Caco-2 (cell line): ENCODE data around the gene ANKDD1B. TPM values are rescaled to one million over a fixed set of nuclear protein-coding genes. Genes with fewer than 3 reads are reported as not detected.
"Not testable (repeated sequence)": the region's sequence is repeated elsewhere in the genome, so short reads cannot be mapped to it uniquely, and the experiment has no call there.

Experiments
- BruUV-seq: library from RNA; stranded (reverse); fragments of 400-500 nt; replicated peaks from 2 replicates; lab custom pipeline; 2021; lab: Mats Ljungman, UMichigan
- CTCF ChIA-PET: fragments of 300-600 bp; sonication (Branson Sonifier 250); formaldehyde crosslinking; loops from one replicate; lab custom pipeline; 2022; ENCODE audit warnings: antibody characterized with exemption; lab: Charles Lee
- POLR2A ChIA-PET: fragments of 300-600 bp; sonication (Branson Sonifier 250); formaldehyde crosslinking; loops from one replicate; lab custom pipeline; 2022; ENCODE audit warnings: antibody characterized with exemption; lab: Charles Lee
- DNase-seq, 2 experiments: peaks; one replicate each; pipeline versions ENCODE4 v3.0.0 to v3.0.0-alpha.2; 2020 to 2022
- H3K27me3 ChIP-seq: replicated peaks from 2 replicates; pipeline ENCODE4 v1.6.0; 2011; ENCODE audit warnings: low read length; ENCODE audit not compliant: control insufficient read depth, insufficient read depth
- H3K36me3 ChIP-seq: 2 replicates; pipeline ENCODE4 v1.5.1; 2011; ENCODE audit warnings: low read length; ENCODE audit not compliant: control insufficient read depth, insufficient read depth
- H3K4me1 ChIP-seq: fragments of 250-450 bp; sonication (Bioruptor Pico); 2 replicates; pipeline ENCODE4 v1.5.1; 2020; ENCODE audit warnings: mild to moderate bottlenecking
- H3K4me3 ChIP-seq: 2 replicates; pipeline ENCODE4 v1.5.1; 2011; ENCODE audit warnings: low read depth, mild to moderate bottlenecking, control low read depth, low read length
- H3K9me3 ChIP-seq: fragments of 250-450 bp; sonication (Bioruptor Pico); 2 replicates; pipeline ENCODE4 v1.5.1; 2020; ENCODE audit warnings: mild to moderate bottlenecking, moderate library complexity
- H3K27ac Mint-ChIP-seq: one replicate; pipeline ENCODE4 v1.8.0; 2022; ENCODE audit warnings: mixed read lengths; ENCODE audit not compliant: unreplicated experiment
- H3K27me3 Mint-ChIP-seq: one replicate; pipeline ENCODE4 v1.8.0; 2022; ENCODE audit warnings: mixed read lengths; ENCODE audit not compliant: insufficient read depth, unreplicated experiment
- H3K36me3 Mint-ChIP-seq: one replicate; pipeline ENCODE4 v1.8.0; 2022; ENCODE audit warnings: mild to moderate bottlenecking, mixed read lengths; ENCODE audit not compliant: insufficient read depth, unreplicated experiment
- H3K4me1 Mint-ChIP-seq: one replicate; pipeline ENCODE4 v1.8.0; 2022; ENCODE audit warnings: low read depth, mixed read lengths; ENCODE audit not compliant: unreplicated experiment
- H3K4me3 Mint-ChIP-seq: one replicate; pipeline ENCODE4 v1.8.0; 2022; ENCODE audit warnings: mild to moderate bottlenecking, moderate library complexity, mixed read lengths; ENCODE audit not compliant: unreplicated experiment
- H3K9me3 Mint-ChIP-seq: one replicate; pipeline ENCODE4 v1.8.0; 2022; ENCODE audit warnings: mixed read lengths; ENCODE audit not compliant: unreplicated experiment
- intact Hi-C: fragments of 100-400 bp; cut with micrococcal nuclease; formaldehyde crosslinking; loops from one replicate; pipeline ENCODE4 v1.10.0; 2022; ENCODE audit not compliant: unreplicated experiment
- total RNA-seq: library from RNA; stranded (reverse); gene quantifications from 2 replicates; pipeline ENCODE4 v1.2.3, GENCODE V29; 2022
- TF ChIP-seq, protein P1 (sequence below), 2 experiments: fragments of 200-600 bp in 1 of 2; IDR thresholded peaks; 1 replicate in 1 of 2; 2 replicates in 1 of 2; pipeline versions ENCODE4 v1.5.1 to v1.8.0; 2011 to 2022; ENCODE audit warnings: antibody characterized with exemption in 1 of 2, control low read depth in 1 of 2, inconsistent platforms in 1 of 2, low read depth in 1 of 2, low read length in 1 of 2, mild to moderate bottlenecking in 1 of 2, moderate library complexity in 1 of 2; ENCODE audit not compliant: insufficient read depth in 1 of 2, severe bottlenecking in 1 of 2, unreplicated experiment in 1 of 2

Gene ANKDD1B
- total RNA-seq, 1 experiment from 2014 or later, result 0.88 TPM

GRCh38 chr5:75574791-75575190 is 36.5 kb upstream of the ANKDD1B start:
- no TSS peak for BruUV-seq
- H3K4me3 Mint-ChIP-seq, result no peak overlapping the region
- no peaks in the 10 kb centered on the region for H3K36me3 ChIP-seq
- no peak for DNase-seq
- H3K27ac Mint-ChIP-seq, result no peak overlapping the region
- H3K9me3 ChIP-seq, result no peaks in the 10 kb centered on the region
- no peaks in the 10 kb centered on the region for H3K9me3 Mint-ChIP-seq
- ChIA-PET POLR2A (no interaction called here), CTCF (no interaction called here)
- no peaks in the 10 kb centered on the region for H3K4me1 Mint-ChIP-seq
- no peaks in the 10 kb centered on the region for H3K4me1 ChIP-seq
- no peaks in the 10 kb centered on the region for H3K27me3 Mint-ChIP-seq
- H3K36me3 Mint-ChIP-seq, result no peaks in the 10 kb centered on the region
- no peak overlapping the region for H3K4me3 ChIP-seq
- TF ChIP-seq, protein P1, sequence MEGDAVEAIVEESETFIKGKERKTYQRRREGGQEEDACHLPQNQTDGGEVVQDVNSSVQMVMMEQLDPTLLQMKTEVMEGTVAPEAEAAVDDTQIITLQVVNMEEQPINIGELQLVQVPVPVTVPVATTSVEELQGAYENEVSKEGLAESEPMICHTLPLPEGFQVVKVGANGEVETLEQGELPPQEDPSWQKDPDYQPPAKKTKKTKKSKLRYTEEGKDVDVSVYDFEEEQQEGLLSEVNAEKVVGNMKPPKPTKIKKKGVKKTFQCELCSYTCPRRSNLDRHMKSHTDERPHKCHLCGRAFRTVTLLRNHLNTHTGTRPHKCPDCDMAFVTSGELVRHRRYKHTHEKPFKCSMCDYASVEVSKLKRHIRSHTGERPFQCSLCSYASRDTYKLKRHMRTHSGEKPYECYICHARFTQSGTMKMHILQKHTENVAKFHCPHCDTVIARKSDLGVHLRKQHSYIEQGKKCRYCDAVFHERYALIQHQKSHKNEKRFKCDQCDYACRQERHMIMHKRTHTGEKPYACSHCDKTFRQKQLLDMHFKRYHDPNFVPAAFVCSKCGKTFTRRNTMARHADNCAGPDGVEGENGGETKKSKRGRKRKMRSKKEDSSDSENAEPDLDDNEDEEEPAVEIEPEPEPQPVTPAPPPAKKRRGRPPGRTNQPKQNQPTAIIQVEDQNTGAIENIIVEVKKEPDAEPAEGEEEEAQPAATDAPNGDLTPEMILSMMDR (IDR thresholded peaks at IDR 0.05; ENCODE audit: insufficient read depth in 1 of 2, low read depth in 1 of 2, low read length in 1 of 2, severe bottlenecking in 1 of 2, unreplicated experiment in 1 of 2), result no peak
- intact Hi-C loops, result no loop called here
- H3K27me3 ChIP-seq, result no peaks in the 10 kb centered on the region

- H3K27ac Mint-ChIP-seq, H3K9me3 ChIP-seq, H3K27me3 ChIP-seq, H3K27me3 Mint-ChIP-seq, BruUV-seq, H3K36me3 ChIP-seq, H3K4me3 Mint-ChIP-seq, H3K4me1 ChIP-seq, H3K4me3 ChIP-seq, H3K9me3 Mint-ChIP-seq, POLR2A ChIA-PET, H3K4me1 Mint-ChIP-seq, CTCF ChIA-PET, H3K36me3 Mint-ChIP-seq, intact Hi-C loops, DNase-seq: not testable (repeated sequence)
Observed at GRCh38 chr5:75578280-75578679, 33.0 kb upstream of the ANKDD1B start.

GRCh38 chr5:75584641-75585040 is 26.6 kb upstream of the ANKDD1B start:
- Histone ChIP-seq H3K36me3 (no peaks in the 10 kb centered on the region), H3K4me3 (no peak overlapping the region), H3K4me1 (no peaks in the 10 kb centered on the region), H3K9me3 (no peaks in the 10 kb centered on the region), H3K27me3 (no peaks in the 10 kb centered on the region)
- BruUV-seq, result no TSS peak
- CTCF ChIA-PET, result no interaction called here
- intact Hi-C loops, result loop anchor here (1.0 to 2.0 kb wide), 2 partner anchors 82 to 97 kb away; no protein-coding TSS in a partner anchor
- TF ChIP-seq, protein P1 (IDR thresholded peaks at IDR 0.05; ENCODE audit: insufficient read depth in 1 of 2, low read depth in 1 of 2, low read length in 1 of 2, severe bottlenecking in 1 of 2, unreplicated experiment in 1 of 2), result peak; percentile 32 to 36
- no peaks in the 10 kb centered on the region for H3K9me3 Mint-ChIP-seq
- no peaks in the 10 kb centered on the region for H3K27me3 Mint-ChIP-seq
- H3K27ac Mint-ChIP-seq, result no peak overlapping the region
- H3K36me3 Mint-ChIP-seq, result peaks cover 5% of the 10 kb centered on the region
- H3K4me1 Mint-ChIP-seq, result no peaks in the 10 kb centered on the region
- no peak for DNase-seq
- POLR2A ChIA-PET, result no interaction called here
- no peak overlapping the region for H3K4me3 Mint-ChIP-seq

DNA sequence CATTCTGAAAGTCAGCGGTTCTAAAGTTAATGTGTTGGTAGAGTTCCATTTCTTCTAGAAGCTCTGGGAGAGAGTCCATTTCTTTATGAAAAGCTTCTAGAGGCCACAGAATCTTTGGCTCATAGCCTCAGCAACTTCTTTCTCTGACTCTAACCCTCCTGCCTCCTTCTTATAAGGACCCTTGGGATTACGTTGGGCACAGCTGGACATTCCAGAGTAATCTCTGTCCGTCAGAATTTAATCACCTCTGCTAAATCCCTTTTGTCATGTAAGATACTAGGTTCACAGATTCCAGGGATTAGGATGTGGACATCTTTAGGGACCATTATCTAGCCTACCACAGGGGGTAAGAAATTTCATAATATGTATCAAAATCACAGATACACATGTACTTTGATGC is 22.6 kb upstream of the ANKDD1B start:
- no peaks in the 10 kb centered on the region for H3K4me1 Mint-ChIP-seq
- Histone ChIP-seq H3K36me3 (no peaks in the 10 kb centered on the region), H3K27me3 (no peaks in the 10 kb centered on the region), H3K9me3 (no peaks in the 10 kb centered on the region), H3K4me3 (no peak overlapping the region), H3K4me1 (no peaks in the 10 kb centered on the region)
- H3K27ac Mint-ChIP-seq, result no peak overlapping the region
- H3K4me3 Mint-ChIP-seq, result no peak overlapping the region
- H3K9me3 Mint-ChIP-seq, result no peaks in the 10 kb centered on the region
- no peak for DNase-seq
- H3K36me3 Mint-ChIP-seq, result peaks cover 5% of the 10 kb centered on the region
- no peaks in the 10 kb centered on the region for H3K27me3 Mint-ChIP-seq
- intact Hi-C loops, result no loop called here
- no TSS peak for BruUV-seq
- ChIA-PET POLR2A (no interaction called here), CTCF (no interaction called here)
- TF ChIP-seq, protein P1 (IDR thresholded peaks at IDR 0.05; ENCODE audit: insufficient read depth in 1 of 2, low read depth in 1 of 2, low read length in 1 of 2, severe bottlenecking in 1 of 2, unreplicated experiment in 1 of 2), result no peak
